ENCODE measurements around the gene ANO5. TPM values are rescaled to one million over a fixed set of nuclear protein-coding genes. Genes with fewer than 3 reads are reported as not detected.

ANO5 gene
- total and polyA plus RNA-seq, 2 of the 8 experiments (the other 6 are each of a cell fraction or from before 2014, with no cell fraction given), result 2.6 to 5.0 TPM

- FAIRE-seq, result no peak
- no peaks in the 10 kb centered on the region for H3K79me2 ChIP-seq (ENCODE audit: control insufficient read depth in 1 of 2, insufficient read depth in 2 of 2, low read length in 2 of 2)
- H3K4me3 ChIP-seq (ENCODE audit: extremely low read depth in 1 of 4, insufficient read depth in 2 of 4, low read depth in 3 of 4, low read length in 4 of 4), result no peak overlapping the region
- no peak overlapping the region for H2BK12ac ChIP-seq (ENCODE audit: low read depth, low read length)
- H3K4ac ChIP-seq (replicated peaks; ENCODE audit: insufficient read length, low read depth, low read length), result no peak overlapping the region
- H4K8ac ChIP-seq (ENCODE audit: extremely low read depth, insufficient read depth, low read length), result no peak overlapping the region
- no peak overlapping the region for H2AFZ ChIP-seq (ENCODE audit: low read length)
- H2BK120ac ChIP-seq (replicated peaks; ENCODE audit: low read depth, low read length), result no peak overlapping the region
- CTCF ChIA-PET (ENCODE audit: partially characterized antibody), result interaction anchor here (0.8 kb wide), 1 partner anchor 12 kb away, joined by 4 read pairs; no protein-coding TSS in a partner anchor
- H3K23me2 ChIP-seq (ENCODE audit: low read depth, low read length), result no peaks in the 10 kb centered on the region
- H3K18ac ChIP-seq (ENCODE audit: extremely low read depth, low read length), result no peak overlapping the region
- no peak overlapping the region for H3K14ac ChIP-seq (ENCODE audit: insufficient read length)
- no peak overlapping the region for H3K23ac ChIP-seq (ENCODE audit: insufficient read length)
- H2BK20ac ChIP-seq (ENCODE audit: low read length), result no peak overlapping the region
- H4K91ac ChIP-seq (replicated peaks; ENCODE audit: insufficient read length, low read length), result no peak overlapping the region
- no peak for DNase-seq (ENCODE audit: low read depth in 1 of 2, low spot score in 2 of 2)
- H3K79me1 ChIP-seq (ENCODE audit: low read depth, low read length), result no peaks in the 10 kb centered on the region
- no peak overlapping the region for H2BK15ac ChIP-seq (ENCODE audit: low read length)
- H3K9ac ChIP-seq (replicated peaks in 1 of 4; ENCODE audit: extremely low read depth in 1 of 4, low read depth in 3 of 4, low read length in 3 of 4), result peak overlapping the region in 1 of 4 experiments; percentile 48; a peak in 1 of 7 replicates
- no peaks in the 10 kb centered on the region for H3K4me1 ChIP-seq (replicated peaks in 1 of 4; ENCODE audit: control insufficient read depth in 3 of 4, insufficient read depth in 4 of 4, low read length in 3 of 4)
- no peak overlapping the region for H4K5ac ChIP-seq (ENCODE audit: insufficient read length, low read depth, low read length)
- no peak for TF ChIP-seq RFX5 (IDR thresholded peaks at IDR 0.05; ENCODE audit: borderline replicate concordance, low read depth, low read length)
- TF ChIP-seq TCF12 (IDR thresholded peaks at IDR 0.05; ENCODE audit: low read depth, low read length), result no peak
- no peak for TF ChIP-seq SP4 (IDR thresholded peaks at IDR 0.05; ENCODE audit: low read length)
- TF ChIP-seq USF2 (IDR thresholded peaks at IDR 0.05; ENCODE audit: low read length), result no peak
- H3K9me3 ChIP-seq (ENCODE audit: insufficient read depth in 2 of 2, low read depth in 1 of 2, low read length in 1 of 2), result no peaks in the 10 kb centered on the region
- no peak overlapping the region for H2AK5ac ChIP-seq (ENCODE audit: low read depth, low read length)
- no peak overlapping the region for H3K4me2 ChIP-seq (ENCODE audit: insufficient read depth in 1 of 2, low read depth in 2 of 2, low read length in 2 of 2)
- WGBS, 2 experiments (ENCODE audit: extremely low coverage in 1 of 2, insufficient coverage in 1 of 2, insufficient read length in 1 of 2, insufficient replicate concordance in 2 of 2, low coverage in 1 of 2, low lambda C conversion rate in 2 of 2, missing lambda C conversion rate in 1 of 2), result 100% methylated on average over 1 of the region's 1 CpG; no CpG with 5 or more reads in 1 of the 2 experiments
- no peak overlapping the region for H3K27ac ChIP-seq (ENCODE audit: low read depth, low read length)
- peaks cover 0 to 1% (median 0%) of the 10 kb centered on the region in 4 experiments; a peak in 1 of 7 replicates for H3K27me3 ChIP-seq (replicated peaks in 1 of 4; ENCODE audit: control insufficient read depth in 3 of 4, extremely low read depth in 1 of 4, insufficient read depth in 3 of 4, low read length in 3 of 4)
- no peaks in the 10 kb centered on the region for H3K36me3 ChIP-seq (ENCODE audit: control insufficient read depth in 2 of 4, insufficient read depth in 4 of 4, low read length in 3 of 4)
- POLR2A ChIA-PET (ENCODE audit: partially characterized antibody), result no interaction called here
- H3K56ac ChIP-seq (replicated peaks; ENCODE audit: insufficient read length, low read depth, low read length), result no peak overlapping the region
- no peaks in the 10 kb centered on the region for H4K20me1 ChIP-seq (replicated peaks in 1 of 2; ENCODE audit: control insufficient read depth in 1 of 2, insufficient read depth in 2 of 2, low read length in 2 of 2)
- no peak overlapping the region for H2BK5ac ChIP-seq (ENCODE audit: low read depth, low read length)
Measured at GRCh38 chr11:22256876-22257275, 64.0 kb downstream of the ANO5 start.

All from H1 (cell line).